HG02642 (cell line): ENCODE results near the gene NCSTN.

Source experiments
- ATAC-seq: cut with Tn5 transposase; IDR thresholded peaks from one replicate; pipeline ENCODE4 v1.9.1; 2021; ENCODE audit warnings: mild to moderate bottlenecking; ENCODE audit not compliant: unreplicated experiment, poor library complexity

The NCSTN gene

DNA sequence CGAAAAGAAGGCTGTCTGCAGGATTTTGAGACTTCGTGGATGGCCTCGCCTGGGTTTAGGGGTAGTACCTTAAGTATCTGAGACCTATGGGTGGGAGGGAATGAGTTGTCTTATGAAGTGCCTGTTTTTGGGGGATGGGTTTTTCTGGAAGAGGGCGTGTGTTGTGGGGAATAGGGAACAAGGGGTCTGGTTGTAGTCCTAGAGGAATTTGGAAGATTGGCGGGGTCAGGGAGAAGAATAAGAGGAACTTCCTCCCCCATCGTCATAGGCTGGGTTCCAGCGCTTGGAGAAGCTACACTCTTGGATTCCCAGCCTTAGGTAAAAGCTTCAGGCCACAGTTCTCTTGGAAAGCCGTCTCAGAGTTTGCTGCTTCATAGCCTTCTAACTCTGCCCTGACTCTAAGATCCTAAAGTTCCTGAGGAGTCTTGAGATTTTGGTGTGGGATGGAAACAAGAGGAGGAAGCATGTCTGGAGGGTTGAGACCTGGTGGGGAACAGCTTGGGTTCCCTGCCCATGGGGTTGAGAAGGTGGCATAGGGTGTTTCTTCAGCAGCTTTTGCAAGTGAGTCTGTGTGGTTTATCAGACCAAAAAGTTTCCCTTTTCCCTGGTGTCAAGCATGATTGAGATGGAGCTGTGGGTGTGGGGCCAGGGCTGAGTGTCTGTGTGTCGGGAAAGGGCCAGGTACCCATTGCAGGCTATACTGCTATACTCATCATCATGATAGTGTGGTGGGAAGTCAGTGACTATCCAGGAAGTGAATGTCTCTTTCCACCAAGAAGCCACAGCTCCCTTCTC is 59.0 kb downstream of the NCSTN start:
- ATAC-seq, result no peak

DNA sequence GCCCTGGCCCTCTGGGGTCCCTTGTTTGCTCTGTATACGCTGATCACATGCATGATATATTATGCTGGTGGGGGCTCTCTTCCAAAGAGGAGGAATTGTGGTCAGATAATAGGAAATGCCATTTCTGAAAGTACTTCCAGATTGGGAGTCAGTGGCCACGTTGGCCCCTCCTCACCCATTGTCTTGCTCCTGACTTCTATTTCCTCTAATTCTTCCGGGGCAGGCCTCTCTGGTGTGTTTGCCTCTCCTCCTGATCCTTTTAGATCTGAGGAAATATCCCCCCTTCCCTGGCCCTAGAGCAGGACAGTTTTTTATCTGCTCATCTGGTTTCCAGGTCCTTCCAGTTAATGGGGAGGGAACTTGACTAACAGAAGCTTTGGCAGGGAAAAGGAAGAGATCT is 60.1 kb downstream of the NCSTN start:
- ATAC-seq, result no peak

DNA sequence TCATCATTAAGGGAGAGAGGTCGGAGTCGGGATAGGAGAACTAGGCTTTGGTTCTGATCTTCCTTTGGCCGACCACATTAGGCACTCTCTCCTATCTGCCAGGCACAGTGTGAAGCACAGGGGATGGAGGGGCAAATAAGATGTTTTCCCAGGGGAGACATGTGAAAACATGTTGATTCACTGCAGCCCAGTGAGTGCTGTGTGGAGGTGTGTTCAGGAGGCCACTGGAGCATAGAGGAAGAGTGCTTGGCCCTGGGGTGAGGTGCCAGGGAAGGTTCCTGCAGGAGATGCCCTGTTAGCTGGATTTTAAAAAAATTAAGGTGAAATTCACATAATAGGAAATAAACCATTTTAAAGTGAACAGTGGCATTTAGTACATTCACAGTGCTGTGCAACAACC is 60.9 kb downstream of the NCSTN start:
- ATAC-seq, result no peak

DNA sequence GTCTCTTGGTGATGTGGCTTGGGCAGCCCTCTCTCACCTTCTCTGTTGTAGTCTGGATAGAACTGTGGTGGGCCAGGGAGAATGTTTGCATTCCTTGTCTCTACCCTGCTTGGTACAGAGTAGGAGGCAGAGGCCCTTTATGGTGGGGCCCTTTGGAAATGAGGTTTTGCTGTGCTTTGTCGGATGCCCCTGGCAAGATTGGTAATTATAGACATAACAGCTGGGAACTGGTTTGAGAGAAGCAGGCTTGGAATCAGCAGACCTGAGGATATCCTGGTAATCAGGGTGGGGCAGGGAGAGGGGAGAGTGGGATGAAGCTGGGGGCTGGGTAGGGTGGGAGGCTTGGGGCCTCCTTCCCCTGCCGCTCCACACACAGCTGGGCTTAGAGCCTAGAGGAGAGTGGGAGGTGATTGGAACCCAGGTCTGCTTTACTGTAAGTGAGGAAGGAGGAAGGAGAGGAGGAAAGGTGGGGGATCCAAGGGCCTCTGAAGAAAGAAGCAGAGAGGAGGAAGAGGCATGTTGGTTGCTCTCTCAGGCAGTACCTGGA is 62.2 kb downstream of the NCSTN start:
- ATAC-seq, result no peak

DNA sequence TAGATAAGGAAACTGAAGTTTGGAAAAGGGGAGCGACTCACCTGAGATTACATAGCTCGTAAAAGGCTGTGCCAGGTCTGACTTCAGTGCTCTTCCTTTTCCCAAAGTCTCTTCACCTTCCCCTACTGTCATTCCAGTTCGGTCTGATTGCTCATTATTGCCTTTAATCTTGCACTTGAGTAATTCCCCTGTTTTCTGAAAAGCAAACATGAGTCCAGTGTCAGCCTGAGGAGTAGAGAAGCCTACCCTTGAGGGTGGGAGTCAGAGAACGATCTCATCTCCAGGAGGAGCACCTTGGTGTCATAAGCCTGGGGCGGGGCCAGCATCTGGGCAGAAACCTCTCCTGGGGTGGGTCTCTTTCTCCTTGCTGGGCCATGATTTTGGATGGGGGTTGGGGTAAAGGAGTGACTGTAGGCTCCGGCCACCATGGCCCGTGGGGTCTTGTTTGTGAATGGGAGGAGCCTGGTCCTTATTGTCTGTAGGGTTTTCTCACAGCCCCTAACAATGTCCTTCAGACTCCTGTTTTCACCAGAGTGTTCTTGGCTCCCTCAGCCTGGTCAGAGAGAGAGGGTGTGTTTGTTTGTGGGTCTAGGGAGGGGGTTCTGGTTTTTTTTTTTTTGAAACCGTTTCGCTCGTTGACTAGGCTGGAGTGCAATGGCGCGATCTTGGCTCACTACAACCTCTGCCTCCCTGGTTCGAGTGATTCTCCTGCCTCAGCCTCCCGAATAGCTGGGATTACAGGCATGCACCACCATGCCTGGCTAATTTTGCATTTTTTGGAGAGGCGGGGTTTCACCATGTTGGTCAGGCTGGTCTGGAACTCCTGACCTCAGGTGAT is 63.2 kb downstream of the NCSTN start:
- ATAC-seq, result no peak

DNA sequence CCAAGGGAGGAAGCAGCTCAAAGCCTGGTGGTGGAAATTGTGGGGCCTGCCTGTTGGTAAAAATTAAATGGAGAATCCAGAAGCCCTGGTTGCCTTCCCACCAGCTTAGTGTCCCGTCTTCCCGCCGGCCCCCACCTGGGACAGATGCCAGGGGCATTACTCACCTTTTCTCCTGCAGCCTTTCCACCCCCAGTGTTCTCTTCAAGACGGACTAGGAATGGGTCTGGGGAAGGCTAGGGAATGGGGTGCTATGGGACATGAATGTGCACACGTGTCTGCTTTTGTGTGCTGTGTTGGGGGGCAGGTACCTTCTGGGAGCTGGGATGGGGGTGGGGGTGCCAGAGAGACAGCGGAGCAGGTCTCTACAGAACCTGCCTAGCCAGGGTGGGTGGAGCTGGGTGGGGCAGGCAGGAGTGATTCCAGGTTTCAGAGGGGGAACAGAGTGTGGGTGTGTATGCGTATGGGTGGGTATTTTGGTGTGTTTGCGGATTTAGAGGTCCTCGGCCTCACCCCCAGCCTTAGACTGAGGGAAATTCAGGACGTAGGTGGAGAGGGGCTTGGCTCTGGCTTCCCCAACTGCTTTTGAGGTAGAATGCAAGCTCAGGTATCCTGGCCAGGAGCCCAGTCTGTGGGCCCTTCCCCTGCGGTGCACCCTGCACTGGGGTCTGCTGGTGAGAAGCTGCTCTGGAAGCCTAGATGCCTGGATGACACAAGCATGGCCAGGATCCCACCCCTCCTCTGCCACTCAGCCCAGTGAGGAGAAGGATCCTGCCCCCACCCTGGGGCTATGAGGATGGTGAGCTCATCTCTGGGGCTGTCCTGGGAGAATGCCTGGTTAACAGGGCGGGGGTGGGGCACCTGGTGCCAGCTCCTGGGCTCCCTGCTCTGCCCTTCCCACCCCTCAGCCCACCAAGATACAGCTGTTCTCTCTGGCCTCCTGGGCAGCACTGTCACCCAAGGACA is 64.9 kb downstream of the NCSTN start:
- ATAC-seq, result no peak
